ENCODE data around the gene DNMT1. TPM values are rescaled to one million over a fixed set of nuclear protein-coding genes. Genes with fewer than 3 reads are reported as not detected.

DNMT1 gene
- polyA plus RNA-seq, 10 donors = 56.0 to 95.6 (median 69.8) TPM

DNA sequence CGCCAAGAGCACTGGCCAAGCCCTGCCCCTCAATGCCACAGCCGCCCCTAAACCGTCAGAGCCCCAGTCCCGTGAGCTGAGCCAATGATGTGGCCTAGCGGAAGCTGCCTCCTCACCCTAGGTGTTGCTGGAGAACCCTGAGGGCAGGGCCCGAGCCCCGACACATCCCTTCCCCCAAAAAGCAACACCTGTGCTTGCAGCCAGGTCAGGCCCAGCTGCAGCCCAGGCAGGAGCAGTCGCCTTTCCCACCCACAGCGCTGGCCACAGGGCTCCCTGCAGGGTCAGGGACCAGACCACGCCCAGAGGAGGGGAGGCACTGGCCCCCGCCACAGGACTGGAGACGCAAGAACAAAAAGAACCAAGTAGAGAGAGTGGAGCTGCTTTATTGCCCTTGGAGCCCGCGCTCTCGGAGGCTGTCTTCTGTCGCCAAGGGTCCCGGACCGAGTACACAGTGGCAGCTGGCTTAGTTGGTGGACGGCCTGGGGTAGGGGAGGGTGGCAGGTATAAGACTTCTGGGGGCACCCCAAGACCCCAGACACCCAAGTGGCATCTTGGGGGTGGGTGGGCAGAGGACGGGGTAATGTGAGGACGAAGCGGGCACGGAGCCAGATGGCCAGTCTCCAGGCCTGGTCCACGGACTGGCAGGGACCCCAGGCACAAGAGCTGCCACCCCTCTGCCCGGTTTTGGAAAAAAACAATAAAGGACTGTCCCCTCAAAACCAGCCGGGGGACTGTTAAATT, 79.9 kb downstream of the DNMT1 start:
- no peak for DNase-seq

DNA sequence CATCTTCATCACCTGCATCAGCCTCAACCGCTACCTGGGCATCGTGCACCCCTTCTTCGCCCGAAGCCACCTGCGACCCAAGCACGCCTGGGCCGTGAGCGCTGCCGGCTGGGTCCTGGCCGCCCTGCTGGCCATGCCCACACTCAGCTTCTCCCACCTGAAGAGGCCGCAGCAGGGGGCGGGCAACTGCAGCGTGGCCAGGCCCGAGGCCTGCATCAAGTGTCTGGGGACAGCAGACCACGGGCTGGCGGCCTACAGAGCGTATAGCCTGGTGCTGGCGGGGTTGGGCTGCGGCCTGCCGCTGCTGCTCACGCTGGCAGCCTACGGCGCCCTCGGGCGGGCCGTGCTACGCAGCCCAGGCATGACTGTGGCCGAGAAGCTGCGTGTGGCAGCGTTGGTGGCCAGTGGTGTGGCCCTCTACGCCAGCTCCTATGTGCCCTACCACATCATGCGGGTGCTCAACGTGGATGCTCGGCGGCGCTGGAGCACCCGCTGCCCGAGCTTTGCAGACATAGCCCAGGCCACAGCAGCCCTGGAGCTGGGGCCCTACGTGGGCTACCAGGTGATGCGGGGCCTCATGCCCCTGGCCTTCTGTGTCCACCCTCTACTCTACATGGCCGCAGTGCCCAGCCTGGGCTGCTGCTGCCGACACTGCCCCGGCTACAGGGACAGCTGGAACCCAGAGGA, 80.6 kb downstream of the DNMT1 start:
- no peak for DNase-seq

- no peak for DNase-seq
Measured at GRCh38 chr19:10113592-10113963, 81.2 kb downstream of the DNMT1 start.

- no peak for DNase-seq
Measured at GRCh38 chr19:10112895-10113591, 81.7 kb downstream of the DNMT1 start.

DNA sequence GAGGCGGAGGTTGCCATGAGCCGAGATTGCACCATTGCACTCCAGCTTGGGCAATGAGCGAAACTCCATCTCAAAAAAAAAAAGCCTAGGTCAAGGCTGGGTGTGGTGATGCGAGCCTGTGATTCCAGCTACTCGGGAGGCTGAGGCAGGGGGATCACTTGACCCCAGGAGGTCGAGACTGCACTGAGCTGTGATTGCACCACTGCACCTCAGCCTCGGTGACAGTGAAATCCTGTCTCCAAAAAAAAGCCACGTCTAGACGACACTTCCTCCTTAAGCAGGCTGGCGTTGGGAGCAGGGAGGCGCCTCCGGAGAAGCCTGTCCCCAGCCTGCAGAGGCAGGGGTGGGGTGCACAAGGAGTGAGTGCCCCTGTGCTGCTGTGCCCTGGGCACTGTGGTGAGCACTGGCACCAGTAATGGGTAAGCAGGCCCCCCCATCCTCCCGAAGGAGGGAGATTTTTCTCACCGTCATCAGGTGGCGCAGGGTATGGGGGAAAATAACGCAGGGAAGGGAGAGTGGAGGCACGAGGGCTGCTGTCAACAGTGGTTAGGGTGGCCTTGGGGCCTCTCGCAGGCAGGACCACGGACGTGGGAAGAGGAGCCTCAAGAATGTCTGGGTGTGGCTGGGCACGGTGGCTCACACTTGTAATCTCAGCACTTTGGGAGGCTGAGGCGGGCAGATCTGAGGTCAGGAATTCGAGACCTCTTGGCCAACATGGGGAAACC, 82.6 kb downstream of the DNMT1 start:
- no peak for DNase-seq

- DNase-seq = no peak
Measured at GRCh38 chr19:10111405-10111811, 83.3 kb downstream of the DNMT1 start, which contains the start of gene P2RY11. Gene P2RY11 (plus strand): TSS chr19:10111693. CDS start chr19:10111722, 29 bp downstream.

- no peak for DNase-seq
Measured at GRCh38 chr19:10110972-10111317, 83.8 kb downstream of the DNMT1 start.

DNA sequence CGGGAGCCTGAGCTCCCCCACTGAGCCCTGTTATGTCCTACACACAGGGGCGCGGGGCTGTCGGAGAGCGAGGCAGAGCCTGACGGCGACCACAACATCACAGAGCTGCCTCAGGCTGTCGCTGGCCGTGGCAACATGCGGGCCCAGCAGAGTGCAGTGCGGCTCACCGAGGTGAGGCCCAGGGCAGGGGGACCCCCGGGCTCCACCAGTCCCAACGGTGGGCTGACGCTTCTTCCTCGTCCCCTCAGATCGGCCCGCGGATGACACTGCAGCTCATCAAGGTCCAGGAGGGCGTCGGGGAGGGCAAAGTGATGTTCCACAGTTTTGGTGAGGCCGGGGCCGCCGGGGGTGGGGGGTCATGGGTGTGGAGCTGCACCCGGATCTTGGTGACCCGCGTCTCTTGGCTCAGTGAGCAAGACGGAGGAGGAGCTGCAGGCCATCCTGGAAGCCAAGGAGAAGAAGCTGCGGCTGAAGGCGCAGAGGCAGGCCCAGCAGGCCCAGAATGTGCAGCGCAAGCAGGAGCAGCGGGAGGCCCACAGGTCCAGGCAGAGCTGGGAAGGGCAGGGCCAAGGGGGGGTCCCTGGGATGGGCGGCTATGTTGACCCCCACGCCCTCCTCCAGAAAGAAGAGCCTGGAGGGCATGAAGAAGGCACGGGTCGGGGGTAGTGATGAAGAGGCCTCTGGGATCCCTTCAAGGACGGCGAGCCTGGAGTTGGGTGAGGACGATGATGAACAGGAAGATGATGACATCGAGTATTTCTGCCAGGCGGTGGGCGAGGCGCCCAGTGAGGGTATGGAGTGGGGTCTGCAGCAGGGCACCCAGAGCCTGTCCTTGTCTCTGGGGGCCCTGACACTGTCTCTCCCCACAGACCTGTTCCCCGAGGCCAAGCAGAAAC, 84.4 kb downstream of the DNMT1 start:
- DNase-seq = no peak

GRCh38 chr19:10109528-10109927, 85.2 kb downstream of the DNMT1 start:
- no peak for DNase-seq

DNA sequence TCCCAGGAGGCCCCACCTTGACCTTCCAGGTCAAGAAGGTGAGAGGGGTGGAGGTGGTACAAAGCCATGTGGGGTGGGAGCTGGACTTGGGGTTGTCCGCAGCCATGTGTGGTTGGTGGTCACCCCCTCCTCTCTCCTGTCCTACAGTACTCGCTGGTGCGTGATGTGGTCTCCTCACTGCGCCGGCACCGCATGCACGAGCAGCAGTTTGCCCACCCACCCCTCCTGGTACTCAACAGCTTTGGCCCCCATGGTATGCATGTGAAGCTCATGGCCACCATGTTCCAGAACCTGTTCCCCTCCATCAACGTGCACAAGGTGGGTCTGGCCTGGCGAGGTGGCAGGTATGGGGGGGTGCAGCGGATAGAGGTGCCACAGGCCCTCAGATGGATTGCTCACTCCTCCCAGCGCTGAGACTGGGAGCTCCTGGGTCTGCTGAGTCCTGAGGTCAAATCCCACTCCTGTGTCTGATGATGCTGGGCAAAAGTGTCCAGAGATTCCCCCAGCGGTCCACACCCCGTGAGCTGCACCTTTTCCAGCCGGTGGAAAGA, 86.9 kb downstream of the DNMT1 start:
- DNase-seq = no peak

DNA sequence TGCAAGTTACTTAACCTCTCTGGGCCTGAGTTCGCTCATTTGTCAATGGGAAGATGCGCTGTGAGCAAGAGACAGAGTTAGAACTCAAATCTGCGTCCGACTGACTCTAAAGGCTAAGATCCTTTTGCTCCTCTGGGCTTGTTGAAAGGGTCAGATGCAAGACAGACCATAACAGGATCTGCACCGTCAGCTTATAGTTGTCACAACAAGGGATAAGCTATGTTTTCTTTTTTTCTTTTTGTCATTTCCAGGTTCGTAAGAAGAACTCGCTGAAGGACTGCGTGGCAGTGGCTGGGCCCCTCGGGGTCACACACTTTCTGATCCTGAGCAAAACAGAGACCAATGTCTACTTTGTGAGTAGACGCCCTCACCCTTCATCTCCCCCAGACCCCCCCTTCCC, 87.5 kb downstream of the DNMT1 start:
- DNase-seq = no peak

DNA sequence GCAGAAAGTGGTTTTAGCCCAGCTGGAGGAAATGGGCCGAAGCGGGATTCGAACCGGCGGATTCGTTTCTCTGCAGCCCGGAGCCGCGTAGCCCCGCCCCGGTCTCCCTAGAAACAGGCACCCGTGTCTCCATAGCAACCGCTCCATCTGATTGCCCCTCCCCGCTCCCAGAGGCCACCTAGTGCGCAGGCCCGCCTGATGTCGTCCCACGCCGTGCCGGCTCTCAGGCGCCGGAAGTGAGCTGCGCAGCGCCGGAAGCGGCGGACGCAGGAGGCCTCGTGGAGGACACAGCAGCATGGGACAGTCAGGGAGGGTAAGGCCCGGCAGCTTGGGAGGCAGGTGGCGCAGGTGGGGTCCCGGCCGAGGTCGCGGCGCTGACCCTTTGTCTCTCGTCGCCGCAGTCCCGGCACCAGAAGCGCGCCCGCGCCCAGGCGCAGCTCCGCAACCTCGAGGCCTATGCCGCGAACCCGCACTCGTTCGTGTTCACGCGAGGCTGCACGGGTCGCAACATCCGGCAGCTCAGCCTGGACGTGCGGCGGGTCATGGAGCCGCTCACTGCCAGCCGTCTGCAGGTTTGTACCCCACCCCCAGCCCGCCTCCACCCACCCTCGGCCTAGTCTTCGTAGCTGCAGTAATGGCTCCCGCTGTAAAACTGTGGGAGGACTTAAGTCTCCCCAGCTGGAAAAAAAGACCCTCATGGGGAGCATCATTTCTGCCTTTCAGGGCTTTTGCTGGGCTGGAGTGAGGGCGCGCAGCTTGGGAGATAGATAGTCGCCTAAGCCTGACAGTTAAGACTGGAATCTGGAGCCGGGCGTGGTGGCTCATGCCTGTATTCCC, 88.4 kb downstream of the DNMT1 start, which contains the start of gene PPAN:
Gene PPAN, plus strand, starts transcription at position 263 of the 837 bp plus-strand sequence. Its CDS starts 33 bp downstream, at position 296.
- DNase-seq = peak; percentile 98 to 99 (median 99)

DNA sequence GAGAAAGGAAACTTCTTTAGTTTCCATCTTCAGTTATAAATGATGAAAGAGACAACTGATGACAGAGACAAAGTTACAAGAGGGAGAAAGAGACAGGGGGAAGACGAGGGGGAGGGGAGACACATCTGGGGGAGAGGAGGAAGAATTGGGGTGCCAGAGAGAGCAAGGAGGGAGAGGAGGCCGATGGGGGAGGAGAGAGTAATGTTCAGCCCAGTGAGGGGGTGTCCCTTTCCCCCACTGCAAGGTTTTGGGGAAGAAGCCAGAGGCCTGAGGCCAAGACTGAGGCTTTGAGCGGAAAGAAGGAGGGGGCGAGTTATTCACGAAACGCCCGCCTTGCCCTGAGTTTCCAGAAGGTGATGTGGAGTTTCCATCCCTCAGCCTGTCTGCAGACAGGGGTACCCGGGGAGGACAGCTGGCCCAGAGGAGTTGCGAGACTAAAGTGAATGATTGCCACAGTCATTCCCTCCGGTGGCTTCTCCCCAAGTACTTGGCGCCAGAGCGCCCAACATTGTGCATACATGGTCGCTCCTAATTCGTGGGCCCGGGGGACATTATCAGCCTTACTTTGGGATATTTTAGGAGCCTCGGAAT, 89.1 kb downstream of the DNMT1 start:
- DNase-seq = peak in 2 of 3 donors; percentile 79 to 87

- DNase-seq = peak in 1 of 3 donors; percentile 67
Measured at GRCh38 chr19:10104665-10105508, 89.9 kb downstream of the DNMT1 start.

DNA sequence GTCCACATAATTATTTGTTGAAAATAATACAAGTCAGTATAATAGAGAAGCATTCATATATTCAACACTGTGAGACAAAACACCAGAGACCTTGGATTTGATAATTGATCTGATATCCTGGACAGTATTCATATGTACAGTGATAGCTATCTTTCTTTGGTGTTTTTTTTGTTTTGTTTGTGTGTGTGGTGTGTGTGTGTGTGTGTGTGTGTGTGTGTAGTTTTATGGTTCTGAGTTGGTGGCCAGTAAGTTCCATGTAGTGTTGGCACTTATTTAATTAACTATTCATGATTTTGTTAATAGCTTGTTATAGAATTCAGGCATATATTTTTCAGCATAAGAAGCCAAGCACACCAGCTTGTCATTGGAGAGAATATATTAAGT, 90.6 kb downstream of the DNMT1 start:
- no peak for DNase-seq

GRCh38 chr19:10102787-10103236, 91.9 kb downstream of the DNMT1 start:
- no peak for DNase-seq

DNA sequence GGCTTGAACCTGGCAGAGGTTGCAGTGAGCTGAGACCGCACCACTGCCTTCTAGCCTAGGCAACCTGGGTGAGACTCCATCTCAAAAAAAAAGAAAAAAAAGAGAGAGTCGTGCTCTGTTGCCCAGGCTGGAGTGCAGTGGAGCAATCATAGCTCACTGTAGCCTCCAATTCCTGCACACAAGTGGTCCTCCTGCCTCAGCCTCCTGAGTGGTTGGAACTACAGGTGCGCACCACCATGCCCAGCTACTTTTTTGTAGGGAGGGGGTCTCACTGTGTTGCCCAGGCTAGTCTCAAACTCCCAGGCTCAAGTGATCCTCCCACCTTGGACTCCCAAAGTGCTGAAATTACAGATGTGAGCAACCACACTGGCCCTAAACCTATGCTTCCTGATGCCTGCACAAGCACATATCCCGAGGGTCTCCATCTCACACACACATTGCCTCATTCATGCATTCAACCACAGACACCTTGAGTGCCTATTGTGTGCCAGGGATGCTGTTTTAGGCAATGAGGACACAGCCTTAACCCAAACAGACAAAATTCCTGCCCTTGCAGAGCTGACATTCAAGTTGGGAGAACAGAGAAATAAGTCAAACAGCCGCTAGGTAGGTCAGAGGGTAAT, 94.5 kb downstream of the DNMT1 start:
- no peak for DNase-seq

- no peak for DNase-seq
Measured at GRCh38 chr19:10096615-10096963, 98.2 kb downstream of the DNMT1 start.
